Activated T-helper 2 cell treated with anti-CD3 and anti-CD28 coated beads, Interferon-gamma antibody, Interleukin-2, Interleukin-4, amounts not matched to agents 10 μg/mL and 5 μg/mL and 100 μg/mL, durations not matched to agents 14 hours and 24 hours and 36 hours (primary cell): ENCODE measurements around the gene TMEM218. TPM values are rescaled to one million over a fixed set of nuclear protein-coding genes. Genes with fewer than 3 reads are reported as not detected.

Source experiments
- DNase-seq: peaks from one replicate; pipeline ENCODE4 v3.0.0; 2021; ENCODE audit warnings: low spot score
- H3K27ac Mint-ChIP-seq: one replicate; pipeline ENCODE4 v1.8.0; 2021; ENCODE audit warnings: mixed read lengths
- H3K27me3 Mint-ChIP-seq: one replicate; pipeline ENCODE4 v1.8.0; 2021; ENCODE audit warnings: low read depth, mixed read lengths
- H3K36me3 Mint-ChIP-seq: one replicate; pipeline ENCODE4 v1.8.0; 2021; ENCODE audit warnings: low read depth, mixed read lengths
- H3K4me1 Mint-ChIP-seq: one replicate; pipeline ENCODE4 v1.8.0; 2021; ENCODE audit warnings: low read depth, mixed read lengths
- H3K4me3 Mint-ChIP-seq: one replicate; pipeline ENCODE4 v1.8.0; 2021; ENCODE audit warnings: low read depth, mild to moderate bottlenecking, moderate library complexity, mixed read lengths
- H3K9me3 Mint-ChIP-seq: one replicate; pipeline ENCODE4 v1.8.0; 2021; ENCODE audit warnings: mixed read lengths
- intact Hi-C: fragments of 100-400 bp; cut with micrococcal nuclease; formaldehyde crosslinking; loops from one replicate; pipeline ENCODE4 v1.15.1; 2023
- total RNA-seq: library from RNA; stranded (reverse); gene quantifications from 2 replicates; pipeline ENCODE4 v1.2.3, GENCODE V29; 2022

Gene TMEM218
- total RNA-seq, 1 donor from 2014 or later = 18.1 TPM

GRCh38 chr11:125084057-125084416 lies 27.4 kb downstream of the TMEM218 start:
- H3K4me3 Mint-ChIP-seq = no peak overlapping the region
- H3K36me3 Mint-ChIP-seq = no peaks in the 10 kb centered on the region
- H3K27ac Mint-ChIP-seq = no peak overlapping the region
- H3K4me1 Mint-ChIP-seq = no peaks in the 10 kb centered on the region
- no peaks in the 10 kb centered on the region for H3K27me3 Mint-ChIP-seq
- intact Hi-C loops = no loop called here
- no peaks in the 10 kb centered on the region for H3K9me3 Mint-ChIP-seq
- DNase-seq = no peak

GRCh38 chr11:125083312-125084056 lies 27.9 kb downstream of the TMEM218 start:
- Mint-ChIP-seq H3K27ac (no peak overlapping the region), H3K36me3 (no peaks in the 10 kb centered on the region), H3K4me1 (no peaks in the 10 kb centered on the region), H3K27me3 (no peaks in the 10 kb centered on the region), H3K9me3 (no peaks in the 10 kb centered on the region), H3K4me3 (no peak overlapping the region)
- DNase-seq = no peak
- intact Hi-C loops = no loop called here

GRCh38 chr11:125082611-125083311 lies 28.7 kb downstream of the TMEM218 start:
- Mint-ChIP-seq H3K4me1 (no peaks in the 10 kb centered on the region), H3K27ac (no peak overlapping the region), H3K4me3 (no peak overlapping the region), H3K27me3 (no peaks in the 10 kb centered on the region), H3K36me3 (no peaks in the 10 kb centered on the region), H3K9me3 (no peaks in the 10 kb centered on the region)
- DNase-seq = no peak
- intact Hi-C loops = no loop called here

GRCh38 chr11:125082040-125082439 lies 29.4 kb downstream of the TMEM218 start:
- H3K27me3 Mint-ChIP-seq = no peaks in the 10 kb centered on the region

GRCh38 chr11:125081098-125081798 lies 30.2 kb downstream of the TMEM218 start:
- no peak overlapping the region for H3K27ac Mint-ChIP-seq
- no peaks in the 10 kb centered on the region for H3K36me3 Mint-ChIP-seq
- intact Hi-C loops = no loop called here
- H3K9me3 Mint-ChIP-seq = no peaks in the 10 kb centered on the region
- no peak overlapping the region for H3K4me3 Mint-ChIP-seq
- H3K4me1 Mint-ChIP-seq = no peaks in the 10 kb centered on the region
- H3K27me3 Mint-ChIP-seq = no peaks in the 10 kb centered on the region
- DNase-seq = no peak

More at GRCh38 chr11:125082040-125082439, 29.4 kb downstream of the TMEM218 start:
- Mint-ChIP-seq H3K27ac (no peak overlapping the region), H3K4me1 (no peaks in the 10 kb centered on the region), H3K4me3 (no peak overlapping the region), H3K9me3 (no peaks in the 10 kb centered on the region), H3K36me3 (no peaks in the 10 kb centered on the region)
- intact Hi-C loops = no loop called here
- no peak for DNase-seq

- no peak overlapping the region for H3K27ac Mint-ChIP-seq
- DNase-seq = no peak
- H3K9me3 Mint-ChIP-seq = no peaks in the 10 kb centered on the region
- intact Hi-C loops = no loop called here
- H3K4me1 Mint-ChIP-seq = no peaks in the 10 kb centered on the region
- no peaks in the 10 kb centered on the region for H3K36me3 Mint-ChIP-seq
- no peak overlapping the region for H3K4me3 Mint-ChIP-seq
- no peaks in the 10 kb centered on the region for H3K27me3 Mint-ChIP-seq
Observed at GRCh38 chr11:125080531-125080911, 30.9 kb downstream of the TMEM218 start.

GRCh38 chr11:125079878-125080530 lies 31.4 kb downstream of the TMEM218 start:
- H3K4me3 Mint-ChIP-seq = no peak overlapping the region
- H3K36me3 Mint-ChIP-seq = no peaks in the 10 kb centered on the region
- H3K27ac Mint-ChIP-seq = no peak overlapping the region
- H3K4me1 Mint-ChIP-seq = no peaks in the 10 kb centered on the region
- H3K9me3 Mint-ChIP-seq = no peaks in the 10 kb centered on the region
- DNase-seq = no peak
- intact Hi-C loops = no loop called here
- H3K27me3 Mint-ChIP-seq = no peaks in the 10 kb centered on the region

GRCh38 chr11:125079151-125079877 lies 32.1 kb downstream of the TMEM218 start:
- Mint-ChIP-seq H3K36me3 (no peaks in the 10 kb centered on the region), H3K27me3 (no peaks in the 10 kb centered on the region), H3K4me3 (no peak overlapping the region), H3K27ac (no peak overlapping the region), H3K4me1 (no peaks in the 10 kb centered on the region), H3K9me3 (no peaks in the 10 kb centered on the region)
- intact Hi-C loops = no loop called here
- no peak for DNase-seq

GRCh38 chr11:125078516-125079140 lies 32.8 kb downstream of the TMEM218 start:
- H3K36me3 Mint-ChIP-seq = no peaks in the 10 kb centered on the region
- no peaks in the 10 kb centered on the region for H3K4me1 Mint-ChIP-seq
- no peak for DNase-seq
- H3K27ac Mint-ChIP-seq = no peak overlapping the region
- no peaks in the 10 kb centered on the region for H3K27me3 Mint-ChIP-seq
- intact Hi-C loops = no loop called here
- no peak overlapping the region for H3K4me3 Mint-ChIP-seq
- no peaks in the 10 kb centered on the region for H3K9me3 Mint-ChIP-seq

GRCh38 chr11:125078016-125078415 lies 33.4 kb downstream of the TMEM218 start:
- Mint-ChIP-seq H3K27me3 (no peaks in the 10 kb centered on the region), H3K27ac (no peak overlapping the region), H3K9me3 (no peaks in the 10 kb centered on the region), H3K4me3 (no peak overlapping the region), H3K36me3 (no peaks in the 10 kb centered on the region), H3K4me1 (no peaks in the 10 kb centered on the region)
- intact Hi-C loops = no loop called here
- no peak for DNase-seq

GRCh38 chr11:125076378-125076945 lies 35.0 kb downstream of the TMEM218 start:
- intact Hi-C loops = no loop called here
- no peaks in the 10 kb centered on the region for H3K27me3 Mint-ChIP-seq
- DNase-seq = no peak
- H3K4me1 Mint-ChIP-seq = peaks cover under 1% of the 10 kb centered on the region
- H3K4me3 Mint-ChIP-seq = no peak overlapping the region
- H3K27ac Mint-ChIP-seq = no peak overlapping the region
- no peaks in the 10 kb centered on the region for H3K36me3 Mint-ChIP-seq
- no peaks in the 10 kb centered on the region for H3K9me3 Mint-ChIP-seq

GRCh38 chr11:125075900-125076317 lies 35.5 kb downstream of the TMEM218 start:
- Mint-ChIP-seq H3K27ac (no peak overlapping the region), H3K4me3 (no peak overlapping the region), H3K4me1 (peaks cover 6% of the 10 kb centered on the region), H3K27me3 (no peaks in the 10 kb centered on the region), H3K36me3 (no peaks in the 10 kb centered on the region), H3K9me3 (no peaks in the 10 kb centered on the region)
- intact Hi-C loops = no loop called here
- DNase-seq = no peak
